Activated T-helper 17 cell treated with anti-CD3 and anti-CD28 coated beads, Interleukin-2, amount 50 U/mL, for 72 hours (primary cell): ENCODE data around the gene PNCK. TPM values are rescaled to one million over a fixed set of nuclear protein-coding genes. Genes with fewer than 3 reads are reported as not detected.
"Not testable (repeated sequence)": the region's sequence is repeated elsewhere in the genome, so short reads cannot be mapped to it uniquely, and the experiment has no call there.

Experiments used
- ATAC-seq: fragments of 150-1000 bp; cut with Tn5 transposase; replicated peaks from 2 replicates; pipeline ENCODE4 v1.10.0; 2021; ENCODE audit warnings: mild to moderate bottlenecking, moderate library complexity
- H3K27ac Mint-ChIP-seq: one replicate; pipeline ENCODE4 v1.8.0; 2022; ENCODE audit warnings: mixed read lengths
- H3K27me3 Mint-ChIP-seq: one replicate; pipeline ENCODE4 v1.8.0; 2022; ENCODE audit warnings: mixed read lengths
- H3K36me3 Mint-ChIP-seq: one replicate; pipeline ENCODE4 v1.8.0; 2022; ENCODE audit warnings: low read depth, mild to moderate bottlenecking, mixed read lengths
- H3K4me1 Mint-ChIP-seq: one replicate; pipeline ENCODE4 v1.8.0; 2022; ENCODE audit warnings: mixed read lengths
- H3K4me3 Mint-ChIP-seq: one replicate; pipeline ENCODE4 v1.8.0; 2022; ENCODE audit warnings: mild to moderate bottlenecking, mixed read lengths
- H3K9me3 Mint-ChIP-seq: one replicate; pipeline ENCODE4 v1.8.0; 2022; ENCODE audit warnings: mixed read lengths
- total RNA-seq, 2 donors: library from RNA; stranded (reverse); gene quantifications; one replicate each; pipeline ENCODE4 v1.2.3, GENCODE V29; 2022

PNCK gene
- total RNA-seq, 2 donors from 2014 or later = 1.6 to 16.7 TPM

- H3K4me1 Mint-ChIP-seq = no peaks in the 10 kb centered on the region
- no peak overlapping the region for H3K27ac Mint-ChIP-seq
- H3K36me3 Mint-ChIP-seq = peaks cover 38% of the 10 kb centered on the region
- H3K4me3 Mint-ChIP-seq = no peak overlapping the region
- H3K27me3 Mint-ChIP-seq = no peaks in the 10 kb centered on the region
- no peak for ATAC-seq
- no peaks in the 10 kb centered on the region for H3K9me3 Mint-ChIP-seq
Measured at GRCh38 chrX:153703036-153703370, 29.4 kb upstream of the PNCK start.

- H3K9me3 Mint-ChIP-seq = no peaks in the 10 kb centered on the region
- no peak for ATAC-seq
- peaks cover 38% of the 10 kb centered on the region for H3K36me3 Mint-ChIP-seq
- H3K4me1 Mint-ChIP-seq = no peaks in the 10 kb centered on the region
- H3K27ac Mint-ChIP-seq = no peak overlapping the region
- H3K27me3 Mint-ChIP-seq = no peaks in the 10 kb centered on the region
- no peak overlapping the region for H3K4me3 Mint-ChIP-seq
Measured at GRCh38 chrX:153702336-153703035, 28.9 kb upstream of the PNCK start.

GRCh38 chrX:153701706-153702105, 28.1 kb upstream of the PNCK start:
- Mint-ChIP-seq H3K9me3 (no peaks in the 10 kb centered on the region), H3K27me3 (no peaks in the 10 kb centered on the region), H3K4me1 (no peaks in the 10 kb centered on the region), H3K27ac (no peak overlapping the region), H3K4me3 (no peak overlapping the region), H3K36me3 (peaks cover 46% of the 10 kb centered on the region)
- no peak for ATAC-seq

- Mint-ChIP-seq H3K9me3 (no peaks in the 10 kb centered on the region), H3K4me1 (no peaks in the 10 kb centered on the region), H3K27me3 (no peaks in the 10 kb centered on the region), H3K36me3 (peaks cover 47% of the 10 kb centered on the region), H3K4me3 (no peak overlapping the region), H3K27ac (no peak overlapping the region)
- ATAC-seq = no peak
Measured at GRCh38 chrX:153700967-153701366, 27.4 kb upstream of the PNCK start.

GRCh38 chrX:153700376-153700945, 26.8 kb upstream of the PNCK start:
- H3K9me3 Mint-ChIP-seq = no peaks in the 10 kb centered on the region
- no peak for ATAC-seq
- H3K4me3 Mint-ChIP-seq = no peak overlapping the region
- peaks cover 47% of the 10 kb centered on the region for H3K36me3 Mint-ChIP-seq
- no peaks in the 10 kb centered on the region for H3K4me1 Mint-ChIP-seq
- H3K27me3 Mint-ChIP-seq = no peaks in the 10 kb centered on the region
- no peak overlapping the region for H3K27ac Mint-ChIP-seq

GRCh38 chrX:153699784-153700371, 26.3 kb upstream of the PNCK start:
- not testable (repeated sequence) for H3K4me1 Mint-ChIP-seq, H3K4me3 Mint-ChIP-seq, ATAC-seq, H3K27me3 Mint-ChIP-seq, H3K9me3 Mint-ChIP-seq, H3K27ac Mint-ChIP-seq
- peaks cover 47% of the 10 kb centered on the region for H3K36me3 Mint-ChIP-seq

- H3K36me3 Mint-ChIP-seq = peaks cover 47% of the 10 kb centered on the region
- not testable (repeated sequence) for H3K27me3 Mint-ChIP-seq, H3K9me3 Mint-ChIP-seq, ATAC-seq, H3K4me3 Mint-ChIP-seq, H3K4me1 Mint-ChIP-seq, H3K27ac Mint-ChIP-seq
Measured at GRCh38 chrX:153699210-153699783, 25.7 kb upstream of the PNCK start.

- no peak overlapping the region for H3K4me3 Mint-ChIP-seq
- H3K4me1 Mint-ChIP-seq = no peaks in the 10 kb centered on the region
- H3K9me3 Mint-ChIP-seq = no peaks in the 10 kb centered on the region
- no peak for ATAC-seq
- no peak overlapping the region for H3K27ac Mint-ChIP-seq
- peaks cover 40% of the 10 kb centered on the region for H3K36me3 Mint-ChIP-seq
- H3K27me3 Mint-ChIP-seq = no peaks in the 10 kb centered on the region
Measured at GRCh38 chrX:153697924-153698865, 24.6 kb upstream of the PNCK start.

- H3K4me3 Mint-ChIP-seq, H3K4me1 Mint-ChIP-seq, ATAC-seq, H3K9me3 Mint-ChIP-seq, H3K27ac Mint-ChIP-seq, H3K27me3 Mint-ChIP-seq: not testable (repeated sequence)
- peaks cover 30% of the 10 kb centered on the region for H3K36me3 Mint-ChIP-seq
Measured at GRCh38 chrX:153696986-153697722, 23.5 kb upstream of the PNCK start.

- peaks cover 26% of the 10 kb centered on the region for H3K36me3 Mint-ChIP-seq
- not testable (repeated sequence) for H3K4me1 Mint-ChIP-seq, H3K27ac Mint-ChIP-seq, ATAC-seq, H3K9me3 Mint-ChIP-seq, H3K4me3 Mint-ChIP-seq, H3K27me3 Mint-ChIP-seq
Measured at GRCh38 chrX:153696538-153696937, 22.9 kb upstream of the PNCK start.

- Mint-ChIP-seq H3K27me3 (no peaks in the 10 kb centered on the region), H3K9me3 (no peaks in the 10 kb centered on the region), H3K27ac (no peak overlapping the region), H3K4me1 (no peaks in the 10 kb centered on the region), H3K4me3 (no peak overlapping the region), H3K36me3 (peaks cover 26% of the 10 kb centered on the region)
- no peak for ATAC-seq
Measured at GRCh38 chrX:153696100-153696499, 22.5 kb upstream of the PNCK start.

GRCh38 chrX:153694687-153695270, 21.2 kb upstream of the PNCK start:
- no peak overlapping the region for H3K27ac Mint-ChIP-seq
- no peak overlapping the region for H3K4me3 Mint-ChIP-seq
- ATAC-seq = no peak
- H3K27me3 Mint-ChIP-seq = no peaks in the 10 kb centered on the region
- H3K36me3 Mint-ChIP-seq = peaks cover 26% of the 10 kb centered on the region
- H3K4me1 Mint-ChIP-seq = no peaks in the 10 kb centered on the region
- H3K9me3 Mint-ChIP-seq = no peaks in the 10 kb centered on the region

- H3K4me1 Mint-ChIP-seq, H3K27me3 Mint-ChIP-seq, ATAC-seq, H3K27ac Mint-ChIP-seq, H3K4me3 Mint-ChIP-seq, H3K9me3 Mint-ChIP-seq: not testable (repeated sequence)
- peaks cover 26% of the 10 kb centered on the region for H3K36me3 Mint-ChIP-seq
Measured at GRCh38 chrX:153694256-153694655, 20.6 kb upstream of the PNCK start.
